M059J (cell line): ENCODE results near the gene SHANK3. TPM values are rescaled to one million over a fixed set of nuclear protein-coding genes. Genes with fewer than 3 reads are reported as not detected.

ENCODE experiments used
- DNase-seq: peaks from one replicate; pipeline ENCODE4 v3.0.0-alpha.2; 2012; ENCODE audit warnings: low read depth
- total RNA-seq: library from RNA; depleted of rRNA; stranded (reverse); fragments of >200 nt; shearing (Covaris generic); gene quantifications from 2 replicates; pipeline ENCODE4 v1.2.3, GENCODE V29; 2014; rRNA removed

SHANK3 gene
- total RNA-seq, 1 experiment from 2014 or later: 0.71 TPM

DNA sequence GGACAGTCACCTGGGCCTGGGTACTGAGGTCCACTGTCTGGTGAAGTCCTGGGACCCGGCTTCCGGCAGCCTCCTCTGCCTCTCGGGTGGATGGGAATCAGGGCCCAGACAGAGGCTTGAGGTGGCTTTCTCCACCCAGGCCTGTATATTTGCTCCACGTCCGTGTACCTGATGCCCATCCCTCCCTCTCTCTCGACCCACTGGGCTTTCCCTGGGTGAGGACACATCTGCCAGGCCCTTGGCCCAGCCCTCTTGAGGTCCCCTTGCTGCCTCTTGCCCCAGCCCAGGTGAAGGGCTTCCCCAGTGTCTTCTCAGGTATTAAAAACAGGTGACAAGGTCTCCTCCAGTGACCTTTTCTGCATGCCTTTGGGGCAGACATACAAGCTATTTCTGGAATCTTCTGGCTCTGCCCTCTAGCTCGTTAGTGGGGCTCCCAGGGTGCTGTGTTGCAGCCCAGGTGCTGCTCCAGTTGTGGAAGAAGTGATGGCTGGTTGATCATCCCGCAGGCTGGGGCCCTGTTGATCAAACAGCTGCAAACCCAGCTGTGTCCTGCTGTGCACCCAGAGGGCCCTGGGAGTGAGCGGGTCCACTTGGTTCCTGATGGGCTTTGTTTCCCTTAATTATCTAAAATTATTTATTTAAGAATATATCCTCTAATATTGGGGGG lies 39.9 kb downstream of the SHANK3 start:
- DNase-seq: no peak

DNA sequence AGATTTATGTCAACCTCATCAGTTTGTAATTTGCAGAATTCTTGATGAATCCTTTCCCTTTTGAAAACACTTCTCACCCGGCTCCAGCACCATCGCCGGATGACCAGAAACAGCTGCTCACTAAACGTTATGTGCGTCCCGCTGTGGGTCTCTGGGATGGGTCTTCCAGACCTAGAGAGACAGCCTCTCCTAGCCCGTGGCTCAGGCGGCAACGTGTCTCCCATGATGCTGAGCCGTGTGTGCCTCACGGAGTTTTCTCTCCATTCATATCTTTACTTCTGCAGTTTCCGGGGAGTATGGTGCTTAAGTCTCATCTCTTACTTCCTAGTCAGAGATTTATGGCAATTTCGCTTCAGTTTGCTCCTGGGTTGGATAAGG lies 40.4 kb downstream of the SHANK3 start:
- DNase-seq: no peak

DNA sequence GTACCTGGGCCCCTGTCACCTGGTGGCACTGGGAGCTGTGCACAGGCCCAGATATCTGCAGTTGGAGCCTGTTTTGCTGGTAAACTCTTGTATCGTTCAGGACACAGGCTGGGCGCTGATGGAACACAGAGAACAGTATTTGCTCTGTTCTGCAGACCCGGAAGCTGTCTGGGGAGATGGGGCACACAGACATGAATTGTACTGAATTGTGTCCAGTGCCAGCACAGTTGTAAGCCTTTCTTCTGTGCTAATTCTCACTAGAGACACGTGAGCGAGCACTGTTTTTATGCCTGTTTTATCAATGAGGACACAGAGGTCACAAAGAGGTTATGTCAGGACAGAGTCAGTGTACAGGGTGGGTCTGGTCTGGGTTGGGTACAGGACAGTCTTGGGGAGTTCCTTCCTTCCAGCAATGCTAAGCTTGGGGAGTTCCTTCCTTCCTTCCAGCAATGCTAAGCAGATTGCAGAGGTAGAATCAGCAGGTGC lies 41.0 kb downstream of the SHANK3 start:
- DNase-seq: no peak

- DNase-seq: no peak
Measured at GRCh38 chr22:50714150-50714549, 41.5 kb downstream of the SHANK3 start.

- DNase-seq: no peak
Measured at GRCh38 chr22:50714631-50715179, 42.1 kb downstream of the SHANK3 start.

DNA sequence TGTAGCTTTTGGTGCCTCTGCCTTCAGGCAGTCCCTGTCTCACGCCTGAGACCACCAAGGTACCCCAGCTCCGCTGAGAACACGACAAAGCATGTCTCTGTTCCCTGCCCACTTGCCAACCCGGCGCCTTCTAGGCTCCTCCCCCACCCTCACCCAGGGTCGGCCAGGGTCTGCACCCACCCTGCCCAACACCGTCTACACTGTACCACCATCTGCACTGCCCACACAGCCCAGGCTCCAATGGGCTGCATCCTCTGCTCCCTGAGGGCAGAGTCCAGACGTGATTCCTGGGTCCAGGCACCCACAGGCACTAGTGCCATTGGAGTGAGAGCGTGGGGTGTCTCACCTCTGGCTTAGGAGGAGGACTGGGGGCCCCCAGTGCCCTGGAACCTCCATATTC lies 42.6 kb downstream of the SHANK3 start:
- no peak for DNase-seq

- DNase-seq: no peak
Measured at GRCh38 chr22:50715776-50716175, 43.2 kb downstream of the SHANK3 start.

GRCh38 chr22:50716290-50717024 lies 43.8 kb downstream of the SHANK3 start:
- no peak for DNase-seq

DNA sequence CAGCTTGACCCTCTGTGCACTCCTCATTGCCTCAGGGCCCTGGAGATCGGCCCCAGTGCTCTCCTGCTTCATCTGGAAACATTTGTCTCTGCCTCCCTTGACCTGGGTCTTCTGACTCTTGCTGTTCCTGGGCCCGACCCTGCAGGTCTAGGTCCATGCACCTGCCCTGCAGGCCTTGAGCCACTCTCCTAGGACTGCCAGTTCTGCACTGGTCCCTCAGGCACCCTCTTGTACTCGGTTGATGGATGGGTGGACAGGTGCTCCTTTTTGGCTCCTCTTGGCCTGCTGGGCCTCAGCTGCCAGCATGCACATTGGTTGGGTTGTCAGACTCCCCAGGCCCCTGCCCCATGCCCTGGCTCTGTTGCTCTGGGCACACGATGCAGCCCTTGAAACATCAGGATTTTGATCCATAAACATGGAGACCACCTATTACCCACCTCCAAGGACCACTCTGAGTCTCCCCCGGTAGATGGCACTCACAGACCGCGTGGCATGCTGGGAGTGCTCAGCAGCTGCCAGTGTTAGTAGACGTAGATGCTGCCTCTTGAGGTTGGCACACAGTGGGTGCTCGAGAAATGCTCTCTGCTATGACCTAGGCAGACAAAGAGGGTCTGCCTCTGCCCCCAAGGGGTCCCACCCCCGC lies 45.2 kb downstream of the SHANK3 start:
- DNase-seq: no peak

DNA sequence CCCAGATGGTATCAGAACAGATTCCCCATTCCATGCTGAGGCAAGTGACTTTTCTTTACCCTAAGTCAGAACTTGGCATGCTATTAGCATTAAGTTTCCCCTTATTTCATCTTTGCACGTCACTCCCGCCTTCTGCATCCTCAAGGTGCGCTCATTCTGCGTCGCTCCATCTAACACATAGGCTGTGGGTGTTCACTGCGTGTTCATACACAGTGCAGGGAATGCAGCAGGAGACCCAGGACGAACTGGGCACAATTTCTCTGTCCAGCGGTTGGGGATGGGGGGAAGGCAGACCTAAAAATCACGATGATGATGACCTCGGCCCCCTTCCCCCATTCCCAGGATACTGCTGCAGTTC lies 45.7 kb downstream of the SHANK3 start:
- DNase-seq: no peak

DNA sequence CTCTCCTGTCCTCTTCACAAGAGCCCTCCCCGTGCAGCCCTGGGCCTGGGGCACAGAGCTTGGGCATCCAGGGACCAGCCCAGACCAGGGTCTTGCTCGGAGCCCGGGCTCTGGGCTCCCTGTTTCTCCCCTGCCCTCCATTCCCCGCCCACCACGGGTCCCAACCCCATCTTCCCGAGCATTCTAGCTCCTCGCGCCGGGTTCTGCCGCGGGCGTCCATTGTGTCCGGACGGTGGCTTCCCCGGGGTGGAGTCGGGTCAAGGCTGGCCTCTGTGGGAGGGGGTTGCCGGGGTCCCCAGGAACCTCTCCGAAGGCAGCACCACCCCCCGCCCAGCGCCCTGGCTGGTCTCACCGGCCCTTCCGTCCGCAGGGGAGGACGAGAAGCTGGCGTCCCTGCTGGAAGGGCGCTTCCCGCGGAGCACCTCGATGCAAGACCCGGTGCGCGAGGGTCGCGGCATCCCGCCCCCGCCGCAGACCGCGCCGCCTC lies 47.2 kb downstream of the SHANK3 start:
- no peak for DNase-seq

DNA sequence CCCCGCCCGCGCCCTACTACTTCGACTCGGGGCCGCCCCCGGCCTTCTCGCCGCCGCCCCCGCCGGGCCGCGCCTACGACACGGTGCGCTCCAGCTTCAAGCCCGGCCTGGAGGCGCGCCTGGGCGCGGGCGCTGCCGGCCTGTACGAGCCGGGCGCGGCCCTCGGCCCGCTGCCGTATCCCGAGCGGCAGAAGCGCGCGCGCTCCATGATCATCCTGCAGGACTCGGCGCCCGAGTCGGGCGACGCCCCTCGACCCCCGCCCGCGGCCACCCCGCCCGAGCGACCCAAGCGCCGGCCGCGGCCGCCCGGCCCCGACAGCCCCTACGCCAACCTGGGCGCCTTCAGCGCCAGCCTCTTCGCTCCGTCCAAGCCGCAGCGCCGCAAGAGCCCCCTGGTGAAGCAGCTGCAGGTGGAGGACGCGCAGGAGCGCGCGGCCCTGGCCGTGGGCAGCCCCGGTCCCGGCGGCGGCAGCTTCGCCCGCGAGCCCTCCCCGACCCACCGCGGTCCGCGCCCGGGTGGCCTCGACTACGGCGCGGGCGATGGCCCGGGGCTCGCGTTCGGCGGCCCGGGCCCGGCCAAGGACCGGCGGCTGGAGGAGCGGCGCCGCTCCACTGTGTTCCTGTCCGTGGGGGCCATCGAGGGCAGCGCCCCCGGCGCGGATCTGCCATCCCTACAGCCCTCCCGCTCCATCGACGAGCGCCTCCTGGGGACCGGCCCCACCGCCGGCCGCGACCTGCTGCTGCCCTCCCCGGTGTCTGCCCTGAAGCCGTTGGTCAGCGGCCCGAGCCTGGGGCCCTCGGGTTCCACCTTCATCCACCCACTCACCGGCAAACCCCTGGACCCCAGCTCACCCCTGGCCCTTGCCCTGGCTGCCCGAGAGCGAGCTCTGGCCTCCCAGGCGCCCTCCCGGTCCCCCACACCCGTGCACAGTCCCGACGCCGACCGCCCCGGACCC lies 48.0 kb downstream of the SHANK3 start:
- DNase-seq: no peak

DNA sequence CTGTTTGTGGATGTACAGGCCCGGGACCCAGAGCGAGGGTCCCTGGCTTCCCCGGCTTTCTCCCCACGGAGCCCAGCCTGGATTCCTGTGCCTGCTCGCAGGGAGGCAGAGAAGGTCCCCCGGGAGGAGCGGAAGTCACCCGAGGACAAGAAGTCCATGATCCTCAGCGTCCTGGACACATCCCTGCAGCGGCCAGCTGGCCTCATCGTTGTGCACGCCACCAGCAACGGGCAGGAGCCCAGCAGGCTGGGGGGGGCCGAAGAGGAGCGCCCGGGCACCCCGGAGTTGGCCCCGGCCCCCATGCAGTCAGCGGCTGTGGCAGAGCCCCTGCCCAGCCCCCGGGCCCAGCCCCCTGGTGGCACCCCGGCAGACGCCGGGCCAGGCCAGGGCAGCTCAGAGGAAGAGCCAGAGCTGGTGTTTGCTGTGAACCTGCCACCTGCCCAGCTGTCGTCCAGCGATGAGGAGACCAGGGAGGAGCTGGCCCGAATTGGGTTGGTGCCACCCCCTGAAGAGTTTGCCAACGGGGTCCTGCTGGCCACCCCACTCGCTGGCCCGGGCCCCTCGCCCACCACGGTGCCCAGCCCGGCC lies 48.7 kb downstream of the SHANK3 start:
- DNase-seq: no peak

DNA sequence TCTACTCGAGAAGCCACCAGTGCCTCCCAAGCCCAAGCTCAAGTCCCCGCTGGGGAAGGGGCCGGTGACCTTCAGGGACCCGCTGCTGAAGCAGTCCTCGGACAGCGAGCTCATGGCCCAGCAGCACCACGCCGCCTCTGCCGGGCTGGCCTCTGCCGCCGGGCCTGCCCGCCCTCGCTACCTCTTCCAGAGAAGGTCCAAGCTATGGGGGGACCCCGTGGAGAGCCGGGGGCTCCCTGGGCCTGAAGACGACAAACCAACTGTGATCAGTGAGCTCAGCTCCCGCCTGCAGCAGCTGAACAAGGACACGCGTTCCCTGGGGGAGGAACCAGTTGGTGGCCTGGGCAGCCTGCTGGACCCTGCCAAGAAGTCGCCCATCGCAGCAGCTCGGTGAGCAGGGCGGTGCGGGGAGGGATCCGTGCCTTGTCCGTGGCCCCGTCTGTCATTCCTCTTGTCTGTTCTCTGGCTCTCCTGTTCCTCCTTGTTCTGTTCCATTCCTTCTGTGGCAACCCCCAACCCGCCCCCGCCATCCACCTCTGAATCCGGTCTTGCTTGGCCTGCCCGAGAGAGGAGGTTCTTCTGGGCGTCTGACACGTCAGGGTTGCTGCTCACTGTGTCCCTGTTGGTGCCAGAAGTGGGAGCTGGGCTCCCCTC lies 49.6 kb downstream of the SHANK3 start:
- DNase-seq: no peak

Other genes with a start within 250 kb of the SHANK3 start
- gene SBF1, start 197.8 kb upstream of the SHANK3 start, total RNA-seq: 19.6 and 43.6 TPM in 2 replicates
- 0.15 TPM in 1 of 2 replicates, not detected in the other for gene ADM2, start 191.3 kb upstream of the SHANK3 start, total RNA-seq
- not detected in 2 replicates for gene MIOX, start 186.0 kb upstream of the SHANK3 start, total RNA-seq
- gene LMF2, start 165.1 kb upstream of the SHANK3 start, total RNA-seq: 31.2 and 59.8 TPM in 2 replicates
- 46.8 and 50.9 TPM in 2 replicates for gene NCAPH2, start 164.6 kb upstream of the SHANK3 start, total RNA-seq
- gene SCO2, start 147.2 kb upstream of the SHANK3 start, total RNA-seq: 1.6 TPM in 1 of 2 replicates, not detected in the other
- gene TYMP, start 142.8 kb upstream of the SHANK3 start, total RNA-seq: 12.6 and 23.7 TPM in 2 replicates
- gene KLHDC7B, start 126.9 kb upstream of the SHANK3 start, total RNA-seq: 0.02 and 0.37 TPM in 2 replicates
- not detected in 2 replicates for gene SYCE3, start 109.9 kb upstream of the SHANK3 start, total RNA-seq
- gene CPT1B, start 94.4 kb upstream of the SHANK3 start, total RNA-seq: 2.2 and 2.4 TPM in 2 replicates
- 14.3 and 18.6 TPM in 2 replicates for gene CHKB, start 90.0 kb upstream of the SHANK3 start, total RNA-seq
- gene MAPK8IP2, start 72.0 kb upstream of the SHANK3 start, total RNA-seq: 0.10 and 0.74 TPM in 2 replicates
- gene ARSA, start 44.7 kb upstream of the SHANK3 start, total RNA-seq: 6.2 and 10.9 TPM in 2 replicates
- gene ACR, start 65.4 kb downstream of the SHANK3 start, total RNA-seq: not detected in 2 replicates
- gene RABL2B, start 110.8 kb downstream of the SHANK3 start, total RNA-seq: 7.9 and 9.8 TPM in 2 replicates